ENCODE measurements around the gene PEX14. TPM values are rescaled to one million over a fixed set of nuclear protein-coding genes. Genes with fewer than 3 reads are reported as not detected.
"Not testable (repeated sequence)": the region's sequence is repeated elsewhere in the genome, so short reads cannot be mapped to it uniquely, and the experiment has no call there.

Gene PEX14, protein sequence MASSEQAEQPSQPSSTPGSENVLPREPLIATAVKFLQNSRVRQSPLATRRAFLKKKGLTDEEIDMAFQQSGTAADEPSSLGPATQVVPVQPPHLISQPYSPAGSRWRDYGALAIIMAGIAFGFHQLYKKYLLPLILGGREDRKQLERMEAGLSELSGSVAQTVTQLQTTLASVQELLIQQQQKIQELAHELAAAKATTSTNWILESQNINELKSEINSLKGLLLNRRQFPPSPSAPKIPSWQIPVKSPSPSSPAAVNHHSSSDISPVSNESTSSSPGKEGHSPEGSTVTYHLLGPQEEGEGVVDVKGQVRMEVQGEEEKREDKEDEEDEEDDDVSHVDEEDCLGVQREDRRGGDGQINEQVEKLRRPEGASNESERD
- total RNA-seq = 10 to 100 TPM; 13.3 to 14.8 TPM
- 15.3 TPM for polyA plus RNA-seq (2013, experiment 1 of 2)
- polyA plus RNA-seq (2013, experiment 2 of 2) = 15.3 TPM
- 8.8 to 24.5 (median 17.9) reads per million in 172 experiments for total RNA-seq

DNA sequence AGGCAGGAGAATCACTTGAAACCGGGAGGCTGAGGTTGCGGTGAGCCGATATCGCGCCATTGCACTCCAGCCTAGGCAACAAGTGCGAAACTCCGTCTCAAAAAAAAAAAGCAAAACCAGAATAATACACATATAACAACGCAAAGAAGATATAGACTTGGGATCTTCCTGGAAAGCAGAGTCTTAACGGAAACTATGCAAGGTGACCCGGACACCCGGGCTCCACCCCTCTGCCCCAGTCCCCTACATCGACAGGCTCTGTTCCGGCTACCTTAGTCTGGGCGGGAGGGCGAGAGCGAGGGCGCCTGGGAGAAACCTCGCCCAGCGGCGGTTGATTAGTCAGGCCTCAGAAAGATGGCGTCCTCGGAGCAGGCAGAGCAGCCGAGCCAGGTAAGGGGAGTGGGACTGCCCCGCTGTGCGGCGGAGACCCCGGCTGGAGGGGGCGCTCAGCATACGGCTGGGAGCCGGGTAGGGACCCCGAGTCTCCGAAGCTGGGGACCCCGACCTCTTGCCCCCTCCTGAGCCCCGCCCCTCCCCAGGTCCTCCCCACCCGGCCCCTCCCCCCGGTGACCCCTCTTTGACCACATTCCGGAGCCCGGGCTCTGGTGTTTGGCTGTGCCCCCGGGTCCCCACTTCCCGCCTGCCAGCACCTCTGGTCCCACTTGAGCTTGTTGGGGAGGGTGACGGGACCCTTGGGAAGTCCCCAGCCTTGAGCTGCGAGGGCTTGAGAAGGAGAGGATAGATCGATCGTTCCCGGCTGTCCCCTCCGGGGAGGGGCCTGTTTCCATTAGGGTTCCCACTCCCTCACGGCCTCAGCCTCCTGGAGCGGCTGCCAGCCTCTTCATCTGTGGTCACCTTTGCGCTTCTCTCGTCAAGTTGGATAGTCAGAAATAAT, at the start of gene PEX14:
TSS of gene PEX14 (plus strand) at position 338 of the 895 bp plus-strand sequence. CDS start at position 355, 17 bp downstream.
- Mint-ChIP-seq H3K36me3 (ENCODE audit: low read depth) (peaks cover 17% of the 10 kb centered on the region), H3K4me3 (peak within 1 kb of the TSS; percentile 97), H3K4me1 (ENCODE audit: low read depth) (peaks cover 57% of the 10 kb centered on the region), H3K27me3 (no peaks in the 10 kb centered on the region), H3K9me3 (no peaks in the 10 kb centered on the region), H3K27ac (peak within 1 kb of the TSS; percentile 89)
- no peaks in the 10 kb centered on the region for H3K27me3 ChIP-seq (ENCODE audit: control insufficient read depth in 1 of 2, insufficient read depth in 2 of 2, low read length in 2 of 2)
- intact Hi-C loops (cut with DNase I, micrococcal nuclease) = loop anchor here (2.0 to 10.0 kb wide), 5 partner anchors 20 to 1757 kb away; partner anchors contain the start of genes H6PD (in 1 of the 2), PGD (in 1 of the 2), TARDBP (in 1 of the 2) and VPS13D (in 1 of the 2)
- H3K9me3 ChIP-seq (ENCODE audit: control insufficient read depth in 1 of 2, insufficient read depth in 1 of 2, low read length in 2 of 2) = no peaks in the 10 kb centered on the region
- H3K27ac ChIP-seq (ENCODE audit: low read depth in 1 of 2, low read length in 2 of 2) = peak within 1 kb of the TSS; percentile 45 to 69
- peak; percentile 78 for ATAC-seq (ENCODE audit: poor library complexity)
- H3K36me3 ChIP-seq (ENCODE audit: insufficient read depth, low read length) = no peaks in the 10 kb centered on the region
- H3K4me3 ChIP-seq (ENCODE audit: low read length) = peak within 1 kb of the TSS; percentile 73
- TF ChIP-seq, protein P1, sequence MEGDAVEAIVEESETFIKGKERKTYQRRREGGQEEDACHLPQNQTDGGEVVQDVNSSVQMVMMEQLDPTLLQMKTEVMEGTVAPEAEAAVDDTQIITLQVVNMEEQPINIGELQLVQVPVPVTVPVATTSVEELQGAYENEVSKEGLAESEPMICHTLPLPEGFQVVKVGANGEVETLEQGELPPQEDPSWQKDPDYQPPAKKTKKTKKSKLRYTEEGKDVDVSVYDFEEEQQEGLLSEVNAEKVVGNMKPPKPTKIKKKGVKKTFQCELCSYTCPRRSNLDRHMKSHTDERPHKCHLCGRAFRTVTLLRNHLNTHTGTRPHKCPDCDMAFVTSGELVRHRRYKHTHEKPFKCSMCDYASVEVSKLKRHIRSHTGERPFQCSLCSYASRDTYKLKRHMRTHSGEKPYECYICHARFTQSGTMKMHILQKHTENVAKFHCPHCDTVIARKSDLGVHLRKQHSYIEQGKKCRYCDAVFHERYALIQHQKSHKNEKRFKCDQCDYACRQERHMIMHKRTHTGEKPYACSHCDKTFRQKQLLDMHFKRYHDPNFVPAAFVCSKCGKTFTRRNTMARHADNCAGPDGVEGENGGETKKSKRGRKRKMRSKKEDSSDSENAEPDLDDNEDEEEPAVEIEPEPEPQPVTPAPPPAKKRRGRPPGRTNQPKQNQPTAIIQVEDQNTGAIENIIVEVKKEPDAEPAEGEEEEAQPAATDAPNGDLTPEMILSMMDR (IDR thresholded peaks at IDR 0.05) = no peak
- DNase-seq = peak; percentile 66 to 91 (median 78)
- H3K4me1 ChIP-seq (ENCODE audit: insufficient read depth, low read length) = peaks cover 45% of the 10 kb centered on the region
- ChIA-PET POLR2A (interaction anchor here (0.5 to 1.4 kb wide), 6 partner anchors 19 to 690 kb away, joined by 3 to 11 read pairs (median 7); partner anchors contain the start of genes CENPS and PGD), CTCF (interaction anchor here (1.0 to 1.3 kb wide), 3 partner anchors 19 to 45 kb away, joined by 3 to 5 read pairs (median 4); partner anchors contain the start of gene CENPS)

DNA sequence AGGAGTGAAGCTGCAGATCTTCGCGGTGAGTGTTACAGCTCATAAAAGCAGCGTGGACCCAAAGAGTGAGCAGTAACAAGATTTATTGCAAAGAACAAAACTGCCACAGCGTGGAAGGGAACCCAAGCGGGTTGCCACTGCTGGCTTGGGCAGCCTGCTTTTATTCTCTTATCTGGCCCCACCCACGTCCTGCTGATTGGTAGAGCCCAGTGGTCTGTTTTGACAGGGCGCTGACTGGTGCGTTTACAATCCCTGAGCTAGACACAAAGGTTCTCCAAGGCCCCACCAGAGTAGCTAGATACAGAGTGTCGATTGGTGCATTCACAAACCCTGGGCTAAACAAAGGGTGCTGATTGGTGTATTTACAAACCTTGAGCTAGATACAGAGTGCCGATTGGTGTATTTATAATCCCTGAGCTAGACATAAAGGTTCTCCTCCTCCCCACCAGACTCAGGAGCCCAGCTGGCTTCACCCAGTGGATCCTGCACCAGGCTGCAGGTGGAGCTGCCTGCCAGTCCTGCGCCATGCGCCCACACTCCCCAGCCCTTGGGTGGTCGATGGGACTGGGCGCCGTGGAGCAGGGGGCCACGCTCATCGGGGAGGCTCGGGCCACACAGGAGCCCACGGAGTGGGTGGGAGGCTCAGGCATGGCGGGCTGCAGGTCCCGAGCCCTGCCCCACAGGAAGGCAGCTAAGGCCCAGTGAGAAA, 48.8 kb upstream of the PEX14 start:
- H3K9me3 ChIP-seq (ENCODE audit: control insufficient read depth in 1 of 2, insufficient read depth in 1 of 2, low read length in 2 of 2); DNase-seq; POLR2A ChIA-PET; H3K27me3 Mint-ChIP-seq; CTCF ChIA-PET; ATAC-seq (ENCODE audit: poor library complexity); H3K4me3 ChIP-seq (ENCODE audit: low read length); H3K27ac Mint-ChIP-seq; H3K9me3 Mint-ChIP-seq; H3K36me3 ChIP-seq (ENCODE audit: insufficient read depth, low read length); H3K36me3 Mint-ChIP-seq (ENCODE audit: low read depth); H3K4me3 Mint-ChIP-seq; H3K27me3 ChIP-seq (ENCODE audit: control insufficient read depth in 1 of 2, insufficient read depth in 2 of 2, low read length in 2 of 2); H3K27ac ChIP-seq (ENCODE audit: low read depth in 1 of 2, low read length in 2 of 2): not testable (repeated sequence)
- peaks cover 18% of the 10 kb centered on the region for H3K4me1 Mint-ChIP-seq (ENCODE audit: low read depth)
- peaks cover 20% of the 10 kb centered on the region for H3K4me1 ChIP-seq (ENCODE audit: insufficient read depth, low read length)
- intact Hi-C loops (cut with DNase I, micrococcal nuclease) = loop anchor here (5.0 kb wide), 2 partner anchors 644 to 934 kb away; no protein-coding TSS in a partner anchor

DNA sequence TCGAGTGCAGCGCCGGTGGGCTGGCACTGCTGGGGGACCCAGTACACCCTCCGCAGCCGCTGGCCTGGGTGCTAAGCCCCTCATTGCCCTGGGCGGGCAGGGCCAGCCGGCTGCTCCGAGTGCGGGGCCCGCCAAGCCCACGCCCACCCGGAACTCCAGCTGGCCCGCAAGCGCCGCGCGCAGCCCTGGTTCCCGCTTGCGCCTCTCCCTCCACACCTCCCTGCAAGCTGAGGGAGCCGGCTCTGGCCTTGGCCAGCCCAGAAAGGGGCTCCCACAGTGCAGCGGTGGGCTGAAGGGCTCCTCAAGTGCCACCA, 48.3 kb upstream of the PEX14 start:
- peaks cover 23% of the 10 kb centered on the region for H3K4me1 Mint-ChIP-seq (ENCODE audit: low read depth)
- H3K36me3 Mint-ChIP-seq (ENCODE audit: low read depth); H3K9me3 ChIP-seq (ENCODE audit: control insufficient read depth in 1 of 2, insufficient read depth in 1 of 2, low read length in 2 of 2); H3K4me3 ChIP-seq (ENCODE audit: low read length); POLR2A ChIA-PET; H3K4me3 Mint-ChIP-seq; H3K27ac Mint-ChIP-seq; H3K27ac ChIP-seq (ENCODE audit: low read depth in 1 of 2, low read length in 2 of 2); H3K9me3 Mint-ChIP-seq; ATAC-seq (ENCODE audit: poor library complexity); H3K27me3 Mint-ChIP-seq; DNase-seq; CTCF ChIA-PET; H3K27me3 ChIP-seq (ENCODE audit: control insufficient read depth in 1 of 2, insufficient read depth in 2 of 2, low read length in 2 of 2); H3K36me3 ChIP-seq (ENCODE audit: insufficient read depth, low read length): not testable (repeated sequence)
- intact Hi-C loops (cut with DNase I, micrococcal nuclease) = loop anchor here (5.0 kb wide), 2 partner anchors 644 to 934 kb away; no protein-coding TSS in a partner anchor
- peaks cover 25% of the 10 kb centered on the region for H3K4me1 ChIP-seq (ENCODE audit: insufficient read depth, low read length)
